SK-N-SH (cell line): Measurements from ENCODE around the gene TBC1D10B. TPM values are rescaled to one million over a fixed set of nuclear protein-coding genes. Genes with fewer than 3 reads are reported as not detected.
A peak's percentile ranks its signal among the peaks of the same experiment; 100 is the strongest.

Experiments
- CTCF ChIA-PET: fragments of 300-600, 350-600 bp; formaldehyde crosslinking; extraction: SDS; loops from one replicate; lab custom pipeline; 2021; lab: Yijun Ruan, JAX
- POLR2A ChIA-PET: fragments of 350-600 bp; sonication (Branson Sonifier 250); formaldehyde crosslinking; extraction: SDS; loops from one replicate; lab custom pipeline; 2020; ENCODE audit warnings: antibody characterized with exemption, inconsistent platforms; lab: Yijun Ruan, JAX
- DNase-seq: peaks from one replicate; pipeline ENCODE4 v3.0.0; 2012
- H2AFZ ChIP-seq: fragments of 200-600 bp; sonication (generic); 2 replicates; pipeline ENCODE4 v1.8.1; 2016; ENCODE audit warnings: antibody characterized with exemption, mild to moderate bottlenecking, low read depth
- H3F3A ChIP-seq: fragments of 200-600 bp; sonication (generic); replicated peaks from 2 replicates; pipeline ENCODE3; 2016; ENCODE audit warnings: antibody characterized with exemption, mild to moderate bottlenecking; ENCODE audit not compliant: insufficient read depth
- H3K27ac ChIP-seq, 2 experiments: fragments of 200-500 bp in 1 of 2; fragments of 200-600 bp in 1 of 2; sonication (Bioruptor generic) in 1 of 2; sonication (generic), shearing (Covaris generic) in 1 of 2; 2 replicates each; pipeline versions ENCODE4 v1.5.1 to v1.6.1; 2014 to 2016; ENCODE audit warnings: low read depth in 2 of 2, inconsistent platforms in 1 of 2, low read length in 1 of 2, mild to moderate bottlenecking in 1 of 2, mixed read lengths in 1 of 2
- H3K27me3 ChIP-seq: fragments of 200-600 bp; sonication (generic), shearing (Covaris generic); 2 replicates; pipeline ENCODE4 v1.6.1; 2016; ENCODE audit warnings: mixed run types; ENCODE audit not compliant: insufficient read depth
- H3K36me3 ChIP-seq, 2 experiments: fragments of 200-500 bp in 1 of 2; fragments of 200-600 bp in 1 of 2; sonication (Bioruptor generic) in 1 of 2; sonication (generic) in 1 of 2; replicated peaks in 1 of 2; 2 replicates each; pipeline versions ENCODE3 to v1.5.1; 2014 to 2016; ENCODE audit warnings: low read length in 1 of 2, mild to moderate bottlenecking in 1 of 2; ENCODE audit not compliant: insufficient read depth in 2 of 2, control insufficient read depth in 1 of 2
- H3K4me1 ChIP-seq, 2 experiments: fragments of 200-500 bp in 1 of 2; fragments of 200-600 bp in 1 of 2; sonication (Bioruptor generic) in 1 of 2; sonication (generic), shearing (Covaris generic) in 1 of 2; 2 replicates each; pipeline versions ENCODE4 v1.5.1 to v1.6.1; 2014 to 2016; ENCODE audit warnings: low read depth in 1 of 2, low read length in 1 of 2, mixed run types in 1 of 2; ENCODE audit not compliant: insufficient read depth in 2 of 2, control insufficient read depth in 1 of 2
- H3K4me2 ChIP-seq: fragments of 200-600 bp; sonication (generic), shearing (Covaris generic); 2 replicates; pipeline ENCODE4 v1.6.1; 2017; ENCODE audit warnings: mixed run types
- H3K4me3 ChIP-seq, 2 experiments: fragments of 200-500 bp in 1 of 2; fragments of 200-600 bp in 1 of 2; sonication (Bioruptor generic) in 1 of 2; sonication (generic), shearing (Covaris generic) in 1 of 2; 2 replicates each; pipeline versions ENCODE4 v1.5.1 to v1.8.1; 2014 to 2016; ENCODE audit warnings: low read depth in 2 of 2, inconsistent platforms in 1 of 2, low read length in 1 of 2, mild to moderate bottlenecking in 1 of 2, mixed read lengths in 1 of 2, moderate library complexity in 1 of 2
- H3K79me2 ChIP-seq: fragments of 200-600 bp; sonication (generic); 2 replicates; pipeline ENCODE4 v1.8.1; 2017; ENCODE audit warnings: mild to moderate bottlenecking; ENCODE audit not compliant: insufficient read depth
- H3K9ac ChIP-seq: fragments of 200-600 bp; sonication (generic); 2 replicates; pipeline ENCODE4 v1.6.1; 2017; ENCODE audit warnings: mixed run types
- H3K9me2 ChIP-seq: fragments of 200-600 bp; sonication (generic); 2 replicates; pipeline ENCODE4 v1.6.1; 2017; ENCODE audit warnings: mixed run types
- H3K9me3 ChIP-seq: fragments of 200-600 bp; sonication (generic); 2 replicates; pipeline ENCODE4 v1.6.1; 2017; ENCODE audit warnings: mixed run types, mild to moderate bottlenecking, moderate library complexity
- H4K20me1 ChIP-seq: fragments of 200-600 bp; sonication (generic); 2 replicates; pipeline ENCODE4 v1.6.1; 2017; ENCODE audit warnings: mild to moderate bottlenecking, mixed run types; ENCODE audit not compliant: insufficient read depth
- CHD2 ChIP-seq: fragments of 150-350 bp; IDR thresholded peaks from 2 replicates; pipeline ENCODE4 v1.6.1; 2018; ENCODE audit warnings: low read length; ENCODE audit not compliant: partially characterized antibody
- ELF1 ChIP-seq: IDR thresholded peaks from 2 replicates; pipeline ENCODE4 v1.4.0; 2012
- EP300 ChIP-seq, 2 experiments: IDR thresholded peaks; 2 replicates each; pipeline versions ENCODE4 v1.4.0 to v1.6.1; 2012; ENCODE audit warnings: borderline replicate concordance in 1 of 2, low read depth in 1 of 2, low read length in 1 of 2
- FOSL2 ChIP-seq: IDR thresholded peaks from 2 replicates; pipeline ENCODE4 v1.4.0; 2012; ENCODE audit warnings: low read depth, mild to moderate bottlenecking, moderate library complexity, borderline replicate concordance
- FOXM1 ChIP-seq: IDR thresholded peaks from 2 replicates; pipeline ENCODE4 v1.4.0; 2012; ENCODE audit warnings: low read depth, mild to moderate bottlenecking
- GABPA ChIP-seq: IDR thresholded peaks from 2 replicates; pipeline ENCODE4 v1.4.0; 2012; ENCODE audit warnings: low read depth, mild to moderate bottlenecking
- MAX ChIP-seq: IDR thresholded peaks from 2 replicates; pipeline ENCODE4 v1.4.0; 2012; ENCODE audit warnings: low read depth
- MXI1 ChIP-seq: IDR thresholded peaks from 2 replicates; pipeline ENCODE4 v1.6.1; 2012; ENCODE audit warnings: mild to moderate bottlenecking, low read depth, low read length, improper control_type of control experiment
- NRF1 ChIP-seq: IDR thresholded peaks from 2 replicates; pipeline ENCODE4 v1.6.1; 2012; ENCODE audit warnings: low read depth, mild to moderate bottlenecking, low read length
- POLR2AphosphoS5 ChIP-seq: IDR thresholded peaks from 2 replicates; pipeline ENCODE4 v1.6.1; 2012; ENCODE audit warnings: low read depth, low read length
- RAD21 ChIP-seq: IDR thresholded peaks from 2 replicates; pipeline ENCODE4 v1.6.1; 2012; ENCODE audit warnings: mild to moderate bottlenecking, low read length
- SIN3A ChIP-seq: IDR thresholded peaks from 2 replicates; pipeline ENCODE4 v1.6.1; 2012; ENCODE audit warnings: low read depth, mild to moderate bottlenecking, low read length, moderate library complexity, borderline replicate concordance
- TAF1 ChIP-seq: IDR thresholded peaks from 2 replicates; pipeline ENCODE4 v1.6.1; 2012; ENCODE audit warnings: low read depth, mild to moderate bottlenecking, low read length, moderate library complexity, borderline replicate concordance
- TCF12 ChIP-seq: IDR thresholded peaks from 2 replicates; pipeline ENCODE4 v1.4.0; 2012
- TEAD4 ChIP-seq: IDR thresholded peaks from 2 replicates; pipeline ENCODE4 v1.4.0; 2012; ENCODE audit warnings: mild to moderate bottlenecking, borderline replicate concordance; ENCODE audit not compliant: insufficient read depth
- YY1 ChIP-seq: IDR thresholded peaks from 2 replicates; pipeline ENCODE4 v1.4.0; 2012; ENCODE audit warnings: low read depth, mild to moderate bottlenecking
- WGBS: methylation state at CpG from one replicate; pipeline ENCODE4 v1.1.6; 2017; ENCODE audit warnings: low lambda C conversion rate; 5-methylcytosine and 5-hydroxymethylcytosine counted together
- polyA plus RNA-seq, 3 experiments: library from polyadenylated mRNA; depleted of rRNA; stranded (reverse); fragments of >200 nt; gene quantifications; 2 replicates each; pipeline ENCODE4 v1.2.3, GENCODE V29; 2012
- TF ChIP-seq, protein P1 (sequence below): fragments of 150-350 bp; IDR thresholded peaks from 2 replicates; pipeline ENCODE4 v1.6.1; 2017; ENCODE audit warnings: antibody characterized with exemption, low read length, low read depth, borderline replicate concordance
- TF ChIP-seq, protein P2 (sequence below): IDR thresholded peaks from 2 replicates; pipeline ENCODE4 v1.4.0; 2012; ENCODE audit warnings: low read depth, borderline replicate concordance
- TF ChIP-seq, protein P3 (sequence below): fragments of 200-600 bp; sonication (generic); IDR thresholded peaks from 2 replicates; pipeline ENCODE4 v1.6.1; 2017; ENCODE audit warnings: antibody characterized with exemption, mild to moderate bottlenecking, moderate library complexity

Gene TBC1D10B
- polyA plus RNA-seq, 1 of the 3 experiments (the other 2 are of a cell fraction), result 20.5 TPM

DNA sequence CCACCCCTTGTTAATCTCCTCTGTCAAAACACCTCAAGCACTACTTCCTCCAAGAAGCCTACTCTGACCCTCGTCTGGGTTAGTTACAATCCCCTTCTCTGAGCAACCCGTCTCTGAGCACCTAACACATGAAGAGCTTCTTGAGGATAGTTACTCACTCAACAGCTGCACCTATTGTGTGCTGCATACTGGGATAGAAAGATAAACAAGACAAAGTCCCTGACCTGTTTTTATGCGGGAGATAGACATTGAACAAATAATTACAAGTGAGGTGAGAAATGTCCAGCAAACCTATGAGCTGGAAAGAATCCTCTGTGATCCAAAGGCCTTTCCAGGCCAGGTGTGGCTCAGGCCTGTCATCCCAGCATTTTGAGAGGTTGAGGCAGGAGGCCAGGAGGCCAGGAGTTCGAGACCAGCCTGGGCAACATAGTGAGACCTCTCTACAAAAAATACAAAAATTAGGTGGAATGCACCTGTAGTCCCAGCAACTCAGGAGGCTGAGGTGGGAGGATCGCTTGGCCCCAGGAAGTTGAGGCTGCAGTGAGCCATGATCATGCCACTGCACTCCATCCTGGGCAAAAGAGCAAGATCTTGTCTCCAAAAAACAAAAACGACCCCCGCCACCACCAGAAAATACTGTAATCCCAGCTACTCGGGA is 31.6 kb upstream of the TBC1D10B start (continued):
- no peak for TF ChIP-seq TAF1

DNA sequence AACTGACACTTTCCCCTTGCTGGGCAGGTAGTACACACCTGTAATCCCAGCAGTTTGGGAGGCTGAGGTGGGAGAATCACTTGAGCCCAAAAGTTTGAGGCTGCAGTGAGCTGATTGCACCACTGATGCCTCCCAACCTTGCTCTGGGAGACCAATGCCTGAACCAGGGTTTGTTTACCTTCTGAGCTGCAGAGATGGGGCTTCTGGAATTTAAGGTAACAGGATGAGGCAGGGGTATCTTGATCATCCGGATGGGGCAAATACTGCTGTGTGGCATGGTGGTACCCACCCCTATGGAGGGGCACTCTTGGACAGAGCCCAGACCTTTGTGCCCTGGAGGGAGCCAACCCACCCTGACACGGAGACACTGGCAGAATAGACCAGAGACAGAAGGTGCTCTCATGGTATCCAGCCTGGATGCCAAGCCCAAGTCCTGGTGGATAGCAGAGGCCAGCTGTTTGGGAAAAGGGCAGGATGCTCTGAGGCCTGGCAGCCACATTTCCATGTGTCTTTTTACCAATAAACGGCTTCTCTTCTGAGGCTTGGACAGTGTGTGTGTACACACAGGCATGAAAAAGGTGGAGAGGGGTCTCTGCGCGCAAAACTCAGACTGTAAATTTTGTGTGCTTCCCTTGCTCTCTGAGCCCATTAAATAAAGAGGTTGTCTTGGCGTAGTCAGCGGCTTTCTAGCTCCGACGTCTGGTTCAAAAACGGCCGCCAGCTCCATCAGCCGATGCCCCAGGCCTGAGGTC is 29.3 kb upstream of the TBC1D10B start:
- peak overlapping the region; percentile 80 for H3K4me2 ChIP-seq
- peak overlapping the region; percentile 75 for H3K9ac ChIP-seq
- 18% methylated on average over 11 of the region's 12 CpGs for WGBS
- peaks cover 33% of the 10 kb centered on the region for H3F3A ChIP-seq
- peaks cover 5 to 18% of the 10 kb centered on the region in 2 experiments for H3K36me3 ChIP-seq
- H3K27ac ChIP-seq, result peak overlapping the region; percentile 89 to 97
- peak; percentile 60 for DNase-seq
- POLR2A ChIA-PET, result interaction anchor here (0.5 to 1.6 kb wide), 5 partner anchors 10 to 1031 kb away, joined by 3 to 8 read pairs (median 4); partner anchors contain the start of genes SEPTIN1 and TBC1D10B
- H2AFZ ChIP-seq, result peak overlapping the region; percentile 99; the same call in 1 of the 2 replicates
- CTCF ChIA-PET, result interaction anchor here (3.7 kb wide), 1 partner anchor 10 kb away, joined by 38 read pairs; the partner anchor contains the start of gene ZNF771
- no peaks in the 10 kb centered on the region for H3K9me3 ChIP-seq
- H3K4me3 ChIP-seq, result peak overlapping the region; percentile 54 to 66
- H3K27me3 ChIP-seq, result no peaks in the 10 kb centered on the region
- H3K79me2 ChIP-seq, result peaks cover 25% of the 10 kb centered on the region
- H3K9me2 ChIP-seq, result no peaks in the 10 kb centered on the region
- no peaks in the 10 kb centered on the region for H4K20me1 ChIP-seq
- no peak for TF ChIP-seq MXI1
- no peak for TF ChIP-seq EP300 (IDR thresholded peaks at IDR 0.05; ENCODE audit: borderline replicate concordance in 1 of 2, low read depth in 1 of 2, low read length in 1 of 2)
- TF ChIP-seq FOSL2, result no peak
- TF ChIP-seq NRF1, result no peak
- no peak for TF ChIP-seq FOXM1
- TF ChIP-seq TEAD4, result no peak
- no peak for TF ChIP-seq TCF12
- TF ChIP-seq YY1, result no peak
- no peak for TF ChIP-seq SIN3A
- H3K4me1 ChIP-seq, result peaks cover 7 to 14% of the 10 kb centered on the region in 2 experiments; a peak in 2 of 4 replicates

DNA sequence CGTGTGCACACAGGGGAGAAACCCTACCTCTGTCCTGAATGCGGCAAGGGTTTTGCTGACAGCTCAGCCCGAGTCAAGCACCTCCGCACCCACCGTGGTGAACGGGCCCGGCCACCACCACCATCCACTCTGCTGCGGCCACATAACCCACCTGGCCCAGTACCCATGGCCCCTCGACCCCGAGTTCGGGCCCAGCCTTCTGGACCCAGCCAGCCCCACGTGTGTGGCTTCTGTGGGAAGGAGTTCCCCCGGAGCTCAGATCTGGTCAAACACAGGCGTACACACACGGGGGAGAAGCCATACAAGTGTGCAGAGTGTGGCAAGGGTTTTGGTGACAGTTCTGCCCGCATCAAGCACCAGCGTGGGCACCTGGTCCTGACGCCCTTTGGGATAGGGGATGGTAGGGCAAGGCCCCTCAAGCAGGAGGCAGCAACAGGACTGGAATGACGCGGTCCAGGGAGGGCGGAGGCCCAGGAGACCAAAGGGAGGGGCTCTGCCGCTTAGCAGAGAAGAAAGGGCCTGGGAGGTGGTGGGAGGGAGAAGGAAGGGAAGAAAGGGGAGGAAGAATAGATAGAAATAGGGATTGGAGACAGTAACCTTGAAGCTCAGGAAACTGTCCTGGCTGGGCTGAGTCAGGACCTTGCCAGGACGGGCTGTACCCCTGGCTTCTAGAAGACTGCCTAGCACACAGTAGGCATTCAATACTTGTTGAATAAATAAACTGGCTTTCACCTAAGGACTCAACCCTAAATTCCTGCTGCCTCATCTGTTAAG is 28.6 kb upstream of the TBC1D10B start:
- H3K4me1 ChIP-seq, result peaks cover 10 to 18% of the 10 kb centered on the region in 2 experiments; a peak in 2 of 4 replicates
- H3K9me3 ChIP-seq, result no peaks in the 10 kb centered on the region
- 85% methylated on average over 15 of the region's 23 CpGs for WGBS
- no peaks in the 10 kb centered on the region for H3K27me3 ChIP-seq
- peaks cover 40% of the 10 kb centered on the region for H3F3A ChIP-seq
- POLR2A ChIA-PET, result interaction anchor here (0.8 to 1.6 kb wide), 4 partner anchors 9 to 28 kb away, joined by 4 to 8 read pairs (median 6); partner anchors contain the start of genes SEPTIN1, TBC1D10B and ZNF771
- no peak overlapping the region for H3K9ac ChIP-seq
- no peak overlapping the region for H3K4me3 ChIP-seq
- peak overlapping the region; percentile 89 to 97 for H3K27ac ChIP-seq
- no peak for DNase-seq
- CTCF ChIA-PET, result interaction anchor here (0.7 to 3.7 kb wide), 2 partner anchors 11 to 20 kb away, joined by 3 to 38 read pairs; partner anchors contain the start of gene ZNF771
- H2AFZ ChIP-seq, result no peak overlapping the region
- no peaks in the 10 kb centered on the region for H3K9me2 ChIP-seq
- H3K79me2 ChIP-seq, result peaks cover 25% of the 10 kb centered on the region
- H3K36me3 ChIP-seq, result peaks cover 5 to 18% of the 10 kb centered on the region in 2 experiments
- H3K4me2 ChIP-seq, result no peak overlapping the region
- H4K20me1 ChIP-seq, result no peaks in the 10 kb centered on the region
- TF ChIP-seq NRF1 (no peak), MAX (no peak), RAD21 (no peak), TCF12 (no peak), TEAD4 (no peak), FOXM1 (no peak), CHD2 (no peak), GABPA (no peak), POLR2AphosphoS5 (no peak; the same call in 1 of the 2 replicates), ELF1 (no peak), MXI1 (no peak)
- TF ChIP-seq, protein P1, sequence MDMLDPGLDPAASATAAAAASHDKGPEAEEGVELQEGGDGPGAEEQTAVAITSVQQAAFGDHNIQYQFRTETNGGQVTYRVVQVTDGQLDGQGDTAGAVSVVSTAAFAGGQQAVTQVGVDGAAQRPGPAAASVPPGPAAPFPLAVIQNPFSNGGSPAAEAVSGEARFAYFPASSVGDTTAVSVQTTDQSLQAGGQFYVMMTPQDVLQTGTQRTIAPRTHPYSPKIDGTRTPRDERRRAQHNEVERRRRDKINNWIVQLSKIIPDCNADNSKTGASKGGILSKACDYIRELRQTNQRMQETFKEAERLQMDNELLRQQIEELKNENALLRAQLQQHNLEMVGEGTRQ, result no peak
- TF ChIP-seq, protein P2, sequence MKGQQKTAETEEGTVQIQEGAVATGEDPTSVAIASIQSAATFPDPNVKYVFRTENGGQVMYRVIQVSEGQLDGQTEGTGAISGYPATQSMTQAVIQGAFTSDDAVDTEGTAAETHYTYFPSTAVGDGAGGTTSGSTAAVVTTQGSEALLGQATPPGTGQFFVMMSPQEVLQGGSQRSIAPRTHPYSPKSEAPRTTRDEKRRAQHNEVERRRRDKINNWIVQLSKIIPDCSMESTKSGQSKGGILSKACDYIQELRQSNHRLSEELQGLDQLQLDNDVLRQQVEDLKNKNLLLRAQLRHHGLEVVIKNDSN, result no peak
- TF ChIP-seq, protein P3, sequence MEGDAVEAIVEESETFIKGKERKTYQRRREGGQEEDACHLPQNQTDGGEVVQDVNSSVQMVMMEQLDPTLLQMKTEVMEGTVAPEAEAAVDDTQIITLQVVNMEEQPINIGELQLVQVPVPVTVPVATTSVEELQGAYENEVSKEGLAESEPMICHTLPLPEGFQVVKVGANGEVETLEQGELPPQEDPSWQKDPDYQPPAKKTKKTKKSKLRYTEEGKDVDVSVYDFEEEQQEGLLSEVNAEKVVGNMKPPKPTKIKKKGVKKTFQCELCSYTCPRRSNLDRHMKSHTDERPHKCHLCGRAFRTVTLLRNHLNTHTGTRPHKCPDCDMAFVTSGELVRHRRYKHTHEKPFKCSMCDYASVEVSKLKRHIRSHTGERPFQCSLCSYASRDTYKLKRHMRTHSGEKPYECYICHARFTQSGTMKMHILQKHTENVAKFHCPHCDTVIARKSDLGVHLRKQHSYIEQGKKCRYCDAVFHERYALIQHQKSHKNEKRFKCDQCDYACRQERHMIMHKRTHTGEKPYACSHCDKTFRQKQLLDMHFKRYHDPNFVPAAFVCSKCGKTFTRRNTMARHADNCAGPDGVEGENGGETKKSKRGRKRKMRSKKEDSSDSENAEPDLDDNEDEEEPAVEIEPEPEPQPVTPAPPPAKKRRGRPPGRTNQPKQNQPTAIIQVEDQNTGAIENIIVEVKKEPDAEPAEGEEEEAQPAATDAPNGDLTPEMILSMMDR, result no peak
